Duodenal mucosa (tissue), 2 donors: ENCODE measurements around the gene RAB31.

Source experiments
- H3K27ac ChIP-seq: one replicate; pipeline ENCODE4 v1.7.0; 2013; ENCODE audit warnings: low read depth, low read length
- H3K27me3 ChIP-seq, 2 donors: one replicate each; pipeline ENCODE4 v1.7.0; 2013; ENCODE audit warnings: low read length in 2 of 2, control low read depth in 1 of 2; ENCODE audit not compliant: insufficient read depth in 2 of 2, control insufficient read depth in 1 of 2
- H3K36me3 ChIP-seq, 2 donors: one replicate each; pipeline ENCODE4 v1.7.0; 2013; ENCODE audit warnings: low read length in 2 of 2, control low read depth in 1 of 2; ENCODE audit not compliant: insufficient read depth in 2 of 2, control insufficient read depth in 1 of 2
- H3K4me1 ChIP-seq, 2 donors: one replicate each; pipeline ENCODE4 v1.7.0; 2013; ENCODE audit warnings: low read length in 2 of 2, control low read depth in 1 of 2; ENCODE audit not compliant: insufficient read depth in 2 of 2, control insufficient read depth in 1 of 2
- H3K4me3 ChIP-seq, 2 donors: one replicate each; pipeline ENCODE4 v1.7.0; 2013; ENCODE audit warnings: low read length in 2 of 2, low read depth in 1 of 2
- H3K9ac ChIP-seq, 2 donors: one replicate each; pipeline ENCODE4 v1.7.0; 2013; ENCODE audit warnings: low read length in 2 of 2, low read depth in 1 of 2
- H3K9me3 ChIP-seq, 2 donors: one replicate each; pipeline ENCODE4 v1.7.0; 2013; ENCODE audit warnings: low read length in 2 of 2, control low read depth in 1 of 2; ENCODE audit not compliant: control insufficient read depth in 1 of 2

The RAB31 gene

GRCh38 chr18:9866627-9867026, 158.5 kb downstream of the RAB31 start:
- Histone ChIP-seq H3K36me3 (no peaks in the 10 kb centered on the region), H3K27me3 (no peaks in the 10 kb centered on the region)

GRCh38 chr18:9867071-9867594, 159.0 kb downstream of the RAB31 start:
- no peaks in the 10 kb centered on the region for H3K27me3 ChIP-seq
- H3K9me3 ChIP-seq: peaks cover 6 to 8% of the 10 kb centered on the region in 2 donors
- H3K4me1 ChIP-seq: peaks cover 22 to 23% of the 10 kb centered on the region in 2 donors
- no peak overlapping the region for H3K4me3 ChIP-seq
- H3K9ac ChIP-seq: no peak overlapping the region
- H3K27ac ChIP-seq: no peak overlapping the region
- H3K36me3 ChIP-seq: no peaks in the 10 kb centered on the region

More at GRCh38 chr18:9866627-9867026, 158.5 kb downstream of the RAB31 start:
- H3K9ac ChIP-seq: no peak overlapping the region
- peaks cover 22 to 23% of the 10 kb centered on the region in 2 donors for H3K4me1 ChIP-seq
- no peak overlapping the region for H3K4me3 ChIP-seq
- no peak overlapping the region for H3K27ac ChIP-seq
- peaks cover 6 to 8% of the 10 kb centered on the region in 2 donors for H3K9me3 ChIP-seq

GRCh38 chr18:9868857-9869714, 161.0 kb downstream of the RAB31 start:
- no peak overlapping the region for H3K27ac ChIP-seq
- H3K27me3 ChIP-seq: no peaks in the 10 kb centered on the region
- peaks cover 6 to 8% of the 10 kb centered on the region in 2 donors for H3K9me3 ChIP-seq
- no peak overlapping the region for H3K9ac ChIP-seq
- no peaks in the 10 kb centered on the region for H3K36me3 ChIP-seq
- no peak overlapping the region for H3K4me3 ChIP-seq
- H3K4me1 ChIP-seq: peaks cover 22 to 23% of the 10 kb centered on the region in 2 donors

- H3K27ac ChIP-seq: no peak overlapping the region
- H3K4me1 ChIP-seq: peaks cover 22 to 23% of the 10 kb centered on the region in 2 donors
- H3K9ac ChIP-seq: no peak overlapping the region
- no peaks in the 10 kb centered on the region for H3K36me3 ChIP-seq
- H3K27me3 ChIP-seq: no peaks in the 10 kb centered on the region
- peaks cover 6 to 8% of the 10 kb centered on the region in 2 donors for H3K9me3 ChIP-seq
- H3K4me3 ChIP-seq: no peak overlapping the region
Measured at GRCh38 chr18:9869715-9870430, 161.8 kb downstream of the RAB31 start.

- Histone ChIP-seq H3K27ac (no peak overlapping the region), H3K9ac (no peak overlapping the region), H3K27me3 (no peaks in the 10 kb centered on the region), H3K36me3 (no peaks in the 10 kb centered on the region), H3K4me1 (peaks cover 22 to 23% of the 10 kb centered on the region in 2 donors), H3K9me3 (peaks cover 6 to 8% of the 10 kb centered on the region in 2 donors), H3K4me3 (no peak overlapping the region)
Measured at GRCh38 chr18:9870431-9871008, 162.4 kb downstream of the RAB31 start.

DNA sequence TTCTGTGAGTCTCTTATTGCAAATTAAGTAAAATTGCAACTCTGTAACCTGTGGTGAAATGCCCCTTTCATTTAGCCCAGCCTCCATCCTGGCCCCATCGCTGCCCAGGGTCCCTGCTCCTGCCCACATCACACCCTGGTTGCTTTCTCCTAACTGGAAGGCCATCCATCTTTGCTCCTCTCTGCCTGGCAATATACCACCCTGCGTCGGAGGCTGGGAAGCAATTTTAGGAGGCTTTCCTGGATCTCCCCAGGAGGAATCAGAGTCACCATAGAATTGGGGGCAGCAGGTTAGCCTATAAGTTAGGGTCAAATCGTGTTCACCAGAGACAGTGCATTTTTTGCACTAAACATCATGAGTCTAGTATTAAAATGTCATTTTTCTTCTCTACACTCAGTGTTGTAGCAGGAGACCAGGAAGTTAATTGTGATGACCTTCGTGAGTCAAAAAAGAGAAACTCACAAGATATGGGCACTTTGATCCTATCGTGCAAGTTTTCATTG, 163.2 kb downstream of the RAB31 start:
- Histone ChIP-seq H3K9ac (no peak overlapping the region), H3K27me3 (no peaks in the 10 kb centered on the region), H3K4me1 (peaks cover 22 to 26% of the 10 kb centered on the region in 2 donors), H3K36me3 (no peaks in the 10 kb centered on the region), H3K9me3 (peaks cover under 1 to 3% of the 10 kb centered on the region in 2 donors), H3K4me3 (no peak overlapping the region), H3K27ac (no peak overlapping the region)

DNA sequence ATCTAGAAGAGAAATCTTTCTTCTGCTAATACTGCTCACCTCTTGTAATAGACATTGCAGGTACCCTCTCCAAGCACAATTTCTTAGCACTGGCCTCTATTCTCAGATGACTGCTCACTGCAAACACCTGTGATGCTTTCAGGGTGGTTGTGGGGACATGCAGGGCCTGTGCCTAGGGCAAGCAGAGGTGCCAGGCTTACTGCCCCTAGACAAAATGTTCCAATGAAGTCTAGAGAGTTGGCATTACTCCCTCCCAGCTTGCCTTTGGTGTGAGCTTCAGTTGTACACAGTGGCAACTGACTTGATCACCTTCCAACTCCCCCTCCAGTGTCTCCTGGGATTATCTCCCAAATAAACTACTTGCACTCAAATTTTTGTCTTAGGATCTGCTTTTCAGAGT, 164.7 kb downstream of the RAB31 start:
- H3K4me3 ChIP-seq: no peak overlapping the region
- no peaks in the 10 kb centered on the region for H3K9me3 ChIP-seq
- no peaks in the 10 kb centered on the region for H3K27me3 ChIP-seq
- H3K27ac ChIP-seq: no peak overlapping the region
- H3K9ac ChIP-seq: no peak overlapping the region
- H3K4me1 ChIP-seq: peaks cover 22 to 35% of the 10 kb centered on the region in 2 donors
- H3K36me3 ChIP-seq: no peaks in the 10 kb centered on the region

- no peaks in the 10 kb centered on the region for H3K27me3 ChIP-seq
- H3K27ac ChIP-seq: no peak overlapping the region
- no peak overlapping the region for H3K9ac ChIP-seq
- H3K4me1 ChIP-seq: peaks cover 10 to 21% of the 10 kb centered on the region in 2 donors
- no peaks in the 10 kb centered on the region for H3K9me3 ChIP-seq
- H3K36me3 ChIP-seq: no peaks in the 10 kb centered on the region
- no peak overlapping the region for H3K4me3 ChIP-seq
Measured at GRCh38 chr18:9874728-9875127, 166.6 kb downstream of the RAB31 start.

DNA sequence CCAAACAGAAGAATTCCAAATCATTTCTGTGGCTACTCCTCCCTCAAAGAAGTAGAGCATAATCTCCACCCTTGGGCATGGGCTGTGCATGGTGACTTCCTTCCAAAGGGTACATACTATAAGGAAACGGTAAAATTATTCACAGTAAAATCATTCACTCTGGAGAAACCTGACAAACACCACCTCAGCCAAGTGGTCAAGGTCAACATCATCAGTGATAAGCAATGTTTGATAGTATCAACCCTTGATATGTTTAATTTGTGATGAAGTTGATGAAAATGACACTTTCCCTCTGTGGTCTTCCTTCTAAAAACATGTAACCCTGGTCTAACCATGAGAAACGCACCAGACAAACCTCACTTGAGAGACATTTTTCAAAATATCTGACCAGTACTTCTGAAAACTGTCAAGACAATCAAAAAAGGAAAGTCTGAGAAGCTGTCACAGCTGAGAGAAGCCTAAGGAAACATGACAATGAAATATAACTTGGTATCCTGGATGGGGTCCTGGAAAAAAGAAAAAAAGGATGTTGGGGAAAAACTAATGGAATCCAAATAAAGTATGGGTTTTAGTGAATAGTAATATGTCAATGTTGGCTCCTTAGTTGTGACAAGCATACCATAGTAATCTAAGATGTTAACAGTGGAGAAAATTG, 168.2 kb downstream of the RAB31 start:
- no peak overlapping the region for H3K27ac ChIP-seq
- no peak overlapping the region for H3K4me3 ChIP-seq

More for the DNA sequence above, 168.2 kb downstream of the RAB31 start:
- H3K36me3 ChIP-seq: no peaks in the 10 kb centered on the region
- peaks cover 0 to 12% of the 10 kb centered on the region in 2 donors for H3K4me1 ChIP-seq
- no peak overlapping the region for H3K9ac ChIP-seq
- no peaks in the 10 kb centered on the region for H3K9me3 ChIP-seq
- no peaks in the 10 kb centered on the region for H3K27me3 ChIP-seq
